Activated CD8-positive, alpha-beta T cell treated with anti-CD3 and anti-CD28 coated beads for 36 hours (primary cell): ENCODE results near the gene CALN1. TPM values are rescaled to one million over a fixed set of nuclear protein-coding genes. Genes with fewer than 3 reads are reported as not detected.

Experiments
- ATAC-seq: fragments of 200-7000 bp; cut with Tn5 transposase; one replicate; pipeline ENCODE4 v1.10.0; 2021; ENCODE audit warnings: mild to moderate bottlenecking, moderate library complexity
- CTCF ChIA-PET: fragments of 350-600 bp; sonication (Branson Sonifier 250); formaldehyde crosslinking; loops from one replicate; lab custom pipeline; 2021; ENCODE audit warnings: antibody characterized with exemption; lab: Charles Lee
- POLR2A ChIA-PET: fragments of 350-600 bp; sonication (Branson Sonifier 250); formaldehyde crosslinking; loops from one replicate; lab custom pipeline; 2021; ENCODE audit warnings: antibody characterized with exemption; lab: Charles Lee
- DNase-seq: peaks from one replicate; pipeline ENCODE4 v3.0.0-alpha.2; 2020
- H3K27ac Mint-ChIP-seq: one replicate; pipeline ENCODE4 v1.8.0; 2021; ENCODE audit warnings: mild to moderate bottlenecking, mixed read lengths
- H3K27me3 Mint-ChIP-seq: one replicate; pipeline ENCODE4 v1.8.0; 2021; ENCODE audit warnings: mixed read lengths
- H3K36me3 Mint-ChIP-seq: one replicate; pipeline ENCODE4 v1.8.0; 2021; ENCODE audit warnings: low read depth, mixed read lengths
- H3K4me1 Mint-ChIP-seq: one replicate; pipeline ENCODE4 v1.8.0; 2021; ENCODE audit warnings: low read depth, mixed read lengths
- H3K4me3 Mint-ChIP-seq: one replicate; pipeline ENCODE4 v1.8.0; 2021; ENCODE audit warnings: mild to moderate bottlenecking, moderate library complexity, mixed read lengths
- H3K9me3 Mint-ChIP-seq: one replicate; pipeline ENCODE4 v1.8.0; 2021; ENCODE audit warnings: mixed read lengths
- intact Hi-C: fragments of 100-400 bp; cut with micrococcal nuclease; formaldehyde crosslinking; loops from one replicate; pipeline ENCODE4 v1.10.0; 2022
- total RNA-seq, 2 experiments: library from RNA; stranded (reverse); gene quantifications; one replicate each; pipeline ENCODE4 v1.2.3, GENCODE V29; 2021
- TF ChIP-seq, protein P1 (sequence below): fragments of 200-600 bp; IDR thresholded peaks from one replicate; pipeline ENCODE4 v1.8.0; 2022; ENCODE audit warnings: antibody characterized with exemption, mild to moderate bottlenecking

Gene CALN1
- total RNA-seq, 2 experiments from 2014 or later, result 0.02 to 0.16 TPM

DNA sequence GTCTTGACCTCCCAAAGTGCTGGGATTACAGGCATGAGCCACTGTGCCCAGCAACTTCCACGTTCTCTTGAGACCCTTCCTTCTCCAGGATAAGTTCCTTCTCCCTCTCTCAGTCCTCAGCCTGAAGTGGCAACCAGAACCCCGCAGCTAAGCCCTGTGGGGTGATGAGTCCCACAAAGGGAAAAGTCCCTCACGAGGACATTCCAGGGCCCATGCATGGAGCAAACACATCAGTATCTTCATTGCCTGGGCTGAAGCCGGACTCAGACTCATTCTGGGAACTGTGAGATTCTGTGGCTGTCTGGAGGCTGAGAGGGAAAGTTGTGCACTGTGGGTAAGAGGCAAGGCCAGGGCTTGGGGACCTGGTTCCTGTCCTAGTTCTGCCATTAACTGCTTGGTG lies 657.3 kb downstream of the CALN1 start:
- ChIA-PET CTCF (no interaction called here), POLR2A (no interaction called here)
- Mint-ChIP-seq H3K9me3 (peaks cover 8% of the 10 kb centered on the region), H3K4me1 (no peaks in the 10 kb centered on the region), H3K27me3 (peaks cover 12% of the 10 kb centered on the region), H3K36me3 (no peaks in the 10 kb centered on the region), H3K4me3 (no peak overlapping the region), H3K27ac (no peak overlapping the region)
- ATAC-seq (no peak), DNase-seq (no peak)
- intact Hi-C loops, result no loop called here
- TF ChIP-seq, protein P1, sequence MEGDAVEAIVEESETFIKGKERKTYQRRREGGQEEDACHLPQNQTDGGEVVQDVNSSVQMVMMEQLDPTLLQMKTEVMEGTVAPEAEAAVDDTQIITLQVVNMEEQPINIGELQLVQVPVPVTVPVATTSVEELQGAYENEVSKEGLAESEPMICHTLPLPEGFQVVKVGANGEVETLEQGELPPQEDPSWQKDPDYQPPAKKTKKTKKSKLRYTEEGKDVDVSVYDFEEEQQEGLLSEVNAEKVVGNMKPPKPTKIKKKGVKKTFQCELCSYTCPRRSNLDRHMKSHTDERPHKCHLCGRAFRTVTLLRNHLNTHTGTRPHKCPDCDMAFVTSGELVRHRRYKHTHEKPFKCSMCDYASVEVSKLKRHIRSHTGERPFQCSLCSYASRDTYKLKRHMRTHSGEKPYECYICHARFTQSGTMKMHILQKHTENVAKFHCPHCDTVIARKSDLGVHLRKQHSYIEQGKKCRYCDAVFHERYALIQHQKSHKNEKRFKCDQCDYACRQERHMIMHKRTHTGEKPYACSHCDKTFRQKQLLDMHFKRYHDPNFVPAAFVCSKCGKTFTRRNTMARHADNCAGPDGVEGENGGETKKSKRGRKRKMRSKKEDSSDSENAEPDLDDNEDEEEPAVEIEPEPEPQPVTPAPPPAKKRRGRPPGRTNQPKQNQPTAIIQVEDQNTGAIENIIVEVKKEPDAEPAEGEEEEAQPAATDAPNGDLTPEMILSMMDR, result no peak

DNA sequence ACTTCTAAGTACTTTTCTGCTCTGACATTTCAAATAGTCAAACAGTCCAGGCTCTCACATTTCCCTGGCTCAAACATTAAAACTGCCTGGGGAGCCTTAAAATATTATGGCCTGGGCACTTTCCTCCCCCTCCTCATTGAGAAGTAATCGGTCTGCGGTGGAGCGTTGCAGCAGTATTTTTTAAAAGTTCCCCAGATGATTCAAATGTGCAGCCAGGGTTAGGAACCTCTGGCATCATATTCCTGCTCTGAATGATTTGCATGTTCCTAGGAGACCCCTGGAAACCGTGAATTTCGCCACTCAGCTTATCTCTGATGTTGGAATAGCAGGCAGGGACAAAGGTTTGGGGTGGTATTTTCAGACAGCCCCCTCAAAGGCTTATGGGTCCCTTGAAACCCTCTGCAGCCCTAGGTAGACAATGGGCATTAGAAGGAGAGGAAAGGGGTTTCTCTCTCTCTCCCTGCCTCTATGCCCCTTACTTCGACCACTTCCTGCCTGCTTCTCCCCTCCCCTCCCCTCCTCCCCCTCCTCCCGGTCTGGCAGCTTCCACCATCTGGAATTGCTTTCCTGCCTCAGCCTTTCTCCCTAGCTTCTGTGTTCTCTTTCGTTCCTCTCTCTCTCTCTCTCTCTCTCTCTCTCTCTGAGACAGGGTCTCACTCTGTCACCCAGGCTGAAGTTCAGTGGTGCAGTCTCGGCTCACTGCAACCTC lies 658.0 kb downstream of the CALN1 start:
- DNase-seq (no peak), ATAC-seq (no peak)
- H3K9me3 Mint-ChIP-seq, result peaks cover 12% of the 10 kb centered on the region
- no peaks in the 10 kb centered on the region for H3K4me1 Mint-ChIP-seq
- no peak overlapping the region for H3K27ac Mint-ChIP-seq
- H3K4me3 Mint-ChIP-seq, result no peak overlapping the region
- TF ChIP-seq, protein P1, result no peak
- intact Hi-C loops, result no loop called here
- POLR2A ChIA-PET, result no interaction called here
- peaks cover 12% of the 10 kb centered on the region for H3K27me3 Mint-ChIP-seq
- CTCF ChIA-PET, result no interaction called here
- H3K36me3 Mint-ChIP-seq, result no peaks in the 10 kb centered on the region

GRCh38 chr7:71753236-71753635 lies 658.9 kb downstream of the CALN1 start:
- TF ChIP-seq, protein P1, result peak; percentile 22
- intact Hi-C loops, result no loop called here
- H3K27me3 Mint-ChIP-seq, result peaks cover 12% of the 10 kb centered on the region
- ATAC-seq (no peak), DNase-seq (no peak)
- H3K4me1 Mint-ChIP-seq, result no peaks in the 10 kb centered on the region
- H3K9me3 Mint-ChIP-seq, result peaks cover 13% of the 10 kb centered on the region
- no peak overlapping the region for H3K27ac Mint-ChIP-seq
- no peaks in the 10 kb centered on the region for H3K36me3 Mint-ChIP-seq
- CTCF ChIA-PET, result interaction anchor here (1.2 to 2.5 kb wide), 4 partner anchors 10 to 740 kb away, joined by 3 to 19 read pairs (median 8); no protein-coding TSS in a partner anchor
- H3K4me3 Mint-ChIP-seq, result no peak overlapping the region
- POLR2A ChIA-PET, result no interaction called here

- H3K36me3 Mint-ChIP-seq, result no peaks in the 10 kb centered on the region
- CTCF ChIA-PET, result interaction anchor here (0.6 to 2.5 kb wide), 8 partner anchors 9 to 759 kb away, joined by 3 to 19 read pairs (median 4); no protein-coding TSS in a partner anchor
Observed at GRCh38 chr7:71752171-71752935, 659.8 kb downstream of the CALN1 start.

More at GRCh38 chr7:71752171-71752935, 659.8 kb downstream of the CALN1 start:
- ATAC-seq (peak; percentile 45), DNase-seq (peak; percentile 59)
- Mint-ChIP-seq H3K9me3 (peaks cover 11% of the 10 kb centered on the region), H3K27ac (no peak overlapping the region), H3K4me1 (no peaks in the 10 kb centered on the region), H3K4me3 (no peak overlapping the region), H3K27me3 (peaks cover 12% of the 10 kb centered on the region)
- POLR2A ChIA-PET, result no interaction called here
- intact Hi-C loops, result no loop called here
- TF ChIP-seq, protein P1, result peak; percentile 67
